ENCODE measurements around the gene DNAH5. TPM values are rescaled to one million over a fixed set of nuclear protein-coding genes. Genes with fewer than 3 reads are reported as not detected.

DNAH5 gene
- total and polyA plus RNA-seq, 12 donors, result 0.06 to 1.4 (median 0.26) TPM

DNA sequence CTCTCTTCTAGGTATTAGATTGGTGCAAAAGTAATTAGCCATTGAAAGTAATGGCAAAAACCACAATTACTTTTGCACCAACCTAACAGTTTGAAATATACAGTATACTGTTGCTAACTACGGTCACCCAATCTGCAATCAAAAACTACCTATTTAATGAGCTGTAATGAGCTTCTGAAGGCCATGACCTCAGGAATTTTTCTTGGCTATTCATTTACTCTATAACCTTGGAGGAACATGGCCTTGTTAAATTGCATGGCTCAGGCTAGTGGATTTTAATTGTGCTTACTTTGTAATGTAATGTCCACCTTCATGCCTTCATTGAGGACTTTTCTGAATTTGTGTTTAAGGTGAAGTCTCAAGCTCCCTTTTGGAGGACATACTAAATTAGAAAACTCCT is 24.7 kb downstream of the DNAH5 start:
- no peaks in the 10 kb centered on the region for H3K27me3 ChIP-seq
- intact Hi-C loops (cut with DNase I), result no loop called here
- no peak overlapping the region for H3K27ac ChIP-seq
- H3K4me3 ChIP-seq, result no peak overlapping the region
- no peak for DNase-seq
- no peaks in the 10 kb centered on the region for H3K4me1 ChIP-seq (replicated peaks in 1 of 2)
- no peaks in the 10 kb centered on the region for H3K36me3 ChIP-seq (replicated peaks in 1 of 2)
- TF ChIP-seq, protein P1, sequence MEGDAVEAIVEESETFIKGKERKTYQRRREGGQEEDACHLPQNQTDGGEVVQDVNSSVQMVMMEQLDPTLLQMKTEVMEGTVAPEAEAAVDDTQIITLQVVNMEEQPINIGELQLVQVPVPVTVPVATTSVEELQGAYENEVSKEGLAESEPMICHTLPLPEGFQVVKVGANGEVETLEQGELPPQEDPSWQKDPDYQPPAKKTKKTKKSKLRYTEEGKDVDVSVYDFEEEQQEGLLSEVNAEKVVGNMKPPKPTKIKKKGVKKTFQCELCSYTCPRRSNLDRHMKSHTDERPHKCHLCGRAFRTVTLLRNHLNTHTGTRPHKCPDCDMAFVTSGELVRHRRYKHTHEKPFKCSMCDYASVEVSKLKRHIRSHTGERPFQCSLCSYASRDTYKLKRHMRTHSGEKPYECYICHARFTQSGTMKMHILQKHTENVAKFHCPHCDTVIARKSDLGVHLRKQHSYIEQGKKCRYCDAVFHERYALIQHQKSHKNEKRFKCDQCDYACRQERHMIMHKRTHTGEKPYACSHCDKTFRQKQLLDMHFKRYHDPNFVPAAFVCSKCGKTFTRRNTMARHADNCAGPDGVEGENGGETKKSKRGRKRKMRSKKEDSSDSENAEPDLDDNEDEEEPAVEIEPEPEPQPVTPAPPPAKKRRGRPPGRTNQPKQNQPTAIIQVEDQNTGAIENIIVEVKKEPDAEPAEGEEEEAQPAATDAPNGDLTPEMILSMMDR (IDR thresholded peaks at IDR 0.05), result no peak
- TF ChIP-seq POLR2A (IDR thresholded peaks at IDR 0.05), result no peak
- H3K9me3 ChIP-seq (replicated peaks in 1 of 3), result no peaks in the 10 kb centered on the region
- WGBS, 4 donors, result 53 to 60% (median 56%) methylated on average over 1 of the region's 1 CpG

DNA sequence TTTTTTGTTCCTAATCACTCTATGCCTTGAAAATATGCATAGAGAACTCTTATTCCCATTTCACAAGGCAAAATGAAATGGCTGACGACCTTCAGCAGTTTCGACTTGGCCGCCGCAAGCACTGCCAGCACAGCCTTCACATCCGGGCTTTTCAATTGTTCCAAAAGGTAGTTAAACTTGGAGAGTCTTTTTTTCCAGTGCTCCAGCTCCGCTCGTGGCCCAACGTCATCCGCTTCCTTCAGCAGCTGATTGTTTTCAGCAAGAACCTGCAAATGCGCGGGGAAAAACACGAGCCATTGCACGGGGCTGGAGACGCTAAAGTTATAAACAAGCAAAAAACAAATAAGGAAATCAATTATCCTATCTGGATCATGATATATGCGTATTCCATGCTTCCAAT is 25.4 kb downstream of the DNAH5 start:
- TF ChIP-seq POLR2A (IDR thresholded peaks at IDR 0.05), result no peak
- TF ChIP-seq, protein P1 (IDR thresholded peaks at IDR 0.05), result no peak
- intact Hi-C loops (cut with DNase I), result no loop called here
- 84 to 86% (median 85%) methylated on average over 15 of the region's 15 CpGs for WGBS, 4 donors
- Histone ChIP-seq H3K27me3 (no peaks in the 10 kb centered on the region), H3K9me3 (replicated peaks in 1 of 3) (no peaks in the 10 kb centered on the region), H3K36me3 (replicated peaks in 1 of 2) (no peaks in the 10 kb centered on the region), H3K4me1 (replicated peaks in 1 of 2) (no peaks in the 10 kb centered on the region), H3K27ac (no peak overlapping the region), H3K4me3 (no peak overlapping the region)
- no peak for DNase-seq

DNA sequence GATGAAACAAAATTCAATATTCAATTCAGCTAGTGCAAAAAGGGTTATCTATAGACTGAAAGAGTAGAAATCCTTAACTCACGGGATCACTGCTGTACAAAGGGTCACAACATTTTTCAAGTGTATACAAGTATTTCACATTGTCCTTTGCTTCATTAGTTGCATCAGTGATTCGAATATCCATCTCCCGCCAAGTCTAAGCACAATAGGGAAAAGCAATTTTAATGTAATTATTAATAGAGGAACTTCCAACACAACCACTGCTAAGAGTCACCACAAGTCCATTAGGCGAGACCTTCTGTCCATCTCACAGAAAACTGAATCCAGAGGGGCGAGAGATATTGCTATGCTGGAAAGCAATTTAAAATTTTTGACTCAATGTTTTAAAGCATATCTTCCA is 27.4 kb downstream of the DNAH5 start:
- no peaks in the 10 kb centered on the region for H3K4me1 ChIP-seq (replicated peaks in 1 of 2)
- H3K27me3 ChIP-seq, result no peaks in the 10 kb centered on the region
- H3K27ac ChIP-seq, result no peak overlapping the region
- intact Hi-C loops (cut with DNase I), result no loop called here
- TF ChIP-seq POLR2A (IDR thresholded peaks at IDR 0.05), result no peak
- TF ChIP-seq, protein P1 (IDR thresholded peaks at IDR 0.05), result no peak
- H3K36me3 ChIP-seq (replicated peaks in 1 of 2), result no peaks in the 10 kb centered on the region
- no peak overlapping the region for H3K4me3 ChIP-seq
- 79 to 86% (median 83%) methylated on average over 5 of the region's 5 CpGs for WGBS, 4 donors
- H3K9me3 ChIP-seq (replicated peaks in 1 of 3), result no peaks in the 10 kb centered on the region
- DNase-seq, result no peak

DNA sequence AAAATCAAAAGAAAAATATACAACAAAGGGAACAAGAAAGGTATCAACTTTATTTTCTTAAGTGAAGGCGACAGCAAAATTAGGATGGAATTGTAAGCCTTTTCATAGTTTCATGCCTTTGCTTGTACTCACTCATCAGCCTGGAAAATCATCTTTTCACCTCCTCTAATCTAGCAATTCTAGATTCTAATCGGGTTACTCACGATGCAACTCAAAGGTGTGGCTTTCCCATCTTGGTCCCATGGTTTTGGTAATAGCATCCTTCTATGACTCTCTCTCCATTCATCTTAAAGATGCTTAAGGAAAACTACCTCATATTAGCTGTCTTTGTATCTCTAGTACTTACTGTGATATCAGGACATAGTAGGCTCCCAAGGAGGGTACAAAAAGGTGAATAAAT is 30.5 kb downstream of the DNAH5 start:
- Histone ChIP-seq H3K4me1 (replicated peaks in 1 of 2) (no peaks in the 10 kb centered on the region), H3K36me3 (replicated peaks in 1 of 2) (no peaks in the 10 kb centered on the region), H3K27ac (no peak overlapping the region), H3K27me3 (no peaks in the 10 kb centered on the region), H3K4me3 (no peak overlapping the region), H3K9me3 (replicated peaks in 1 of 3) (no peaks in the 10 kb centered on the region)
- DNase-seq, result no peak
- WGBS, 4 donors, result 73 to 90% (median 83%) methylated on average over 3 of the region's 3 CpGs
- intact Hi-C loops (cut with DNase I), result no loop called here
- TF ChIP-seq, protein P1 (IDR thresholded peaks at IDR 0.05), result no peak
- no peak for TF ChIP-seq POLR2A (IDR thresholded peaks at IDR 0.05)

Measured in adrenal gland (tissue), 12 donors.